Measurements from ENCODE around the gene GNB2. TPM values are rescaled to one million over a fixed set of nuclear protein-coding genes. Genes with fewer than 3 reads are reported as not detected.

GNB2 gene
- total and polyA plus RNA-seq, 2 of the 13 experiments (the other 11 are each of a cell fraction or from before 2014, with no cell fraction given) = 48.3 to 67.1 TPM

DNA sequence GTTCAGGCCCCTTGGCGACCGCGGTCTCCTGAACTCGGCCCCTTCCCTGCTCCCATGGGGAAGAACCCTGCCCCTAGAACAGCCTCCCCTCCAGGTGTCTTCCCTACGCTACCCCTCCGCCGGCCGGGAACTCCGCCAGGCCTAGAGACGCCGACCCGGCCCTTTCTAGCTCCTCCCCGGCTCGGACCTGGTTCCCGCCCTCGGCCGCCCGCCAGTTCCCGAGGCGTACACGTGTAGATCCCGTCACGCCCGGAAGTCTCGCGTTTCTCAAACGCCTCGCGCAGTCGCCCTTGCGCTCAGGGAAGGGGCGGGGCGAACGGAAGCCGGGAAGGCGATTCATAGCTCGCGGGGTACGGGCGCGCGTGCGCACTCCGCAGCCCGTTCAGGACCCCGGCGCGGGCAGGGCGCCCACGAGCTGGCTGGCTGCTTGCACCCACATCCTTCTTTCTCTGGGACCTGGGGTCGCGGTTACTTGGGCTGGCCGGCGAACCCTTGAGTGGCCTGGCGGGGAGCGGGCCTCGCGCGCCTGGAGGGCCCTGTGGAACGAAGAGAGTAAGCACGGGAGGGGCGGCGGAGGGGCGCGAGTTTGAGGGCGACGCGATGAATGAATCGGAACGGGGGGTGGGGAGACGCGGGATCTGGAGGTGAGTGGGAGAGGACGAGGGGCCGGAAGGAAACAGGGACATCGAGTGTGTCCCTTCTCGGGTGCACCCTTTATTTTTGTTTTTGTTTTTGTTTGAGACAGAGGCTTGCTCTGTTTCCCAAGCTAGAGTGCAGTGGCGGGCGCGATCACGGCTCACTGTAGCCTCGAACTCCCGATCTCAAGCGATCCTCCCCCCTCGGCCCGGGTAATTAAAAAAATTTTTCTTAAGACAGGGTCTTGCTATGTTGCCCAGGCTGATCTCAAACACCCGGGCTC lies 32.5 kb downstream of the GNB2 start, which contains the start of gene POP7 (continued):
- TF ChIP-seq, protein P1, sequence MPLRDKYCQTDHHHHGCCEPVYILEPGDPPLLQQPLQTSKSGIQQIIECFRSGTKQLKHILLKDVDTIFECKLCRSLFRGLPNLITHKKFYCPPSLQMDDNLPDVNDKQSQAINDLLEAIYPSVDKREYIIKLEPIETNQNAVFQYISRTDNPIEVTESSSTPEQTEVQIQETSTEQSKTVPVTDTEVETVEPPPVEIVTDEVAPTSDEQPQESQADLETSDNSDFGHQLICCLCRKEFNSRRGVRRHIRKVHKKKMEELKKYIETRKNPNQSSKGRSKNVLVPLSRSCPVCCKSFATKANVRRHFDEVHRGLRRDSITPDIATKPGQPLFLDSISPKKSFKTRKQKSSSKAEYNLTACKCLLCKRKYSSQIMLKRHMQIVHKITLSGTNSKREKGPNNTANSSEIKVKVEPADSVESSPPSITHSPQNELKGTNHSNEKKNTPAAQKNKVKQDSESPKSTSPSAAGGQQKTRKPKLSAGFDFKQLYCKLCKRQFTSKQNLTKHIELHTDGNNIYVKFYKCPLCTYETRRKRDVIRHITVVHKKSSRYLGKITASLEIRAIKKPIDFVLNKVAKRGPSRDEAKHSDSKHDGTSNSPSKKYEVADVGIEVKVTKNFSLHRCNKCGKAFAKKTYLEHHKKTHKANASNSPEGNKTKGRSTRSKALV (CRISPR knock-in tag; IDR thresholded peaks at IDR 0.05) = no peak
- TF ChIP-seq MYC (CRISPR knock-in tag; IDR thresholded peaks at IDR 0.05; ENCODE audit: borderline replicate concordance) (peak; percentile 88; the same call in 1 of the 2 replicates), SOX13 (IDR thresholded peaks at IDR 0.05) (no peak), SOX13 (CRISPR knock-in tag; conservative IDR thresholded peaks at IDR 0.05 in 1 of 2, IDR thresholded peaks at IDR 0.05 in 1 of 2) (peak in 1 of 2 experiments; percentile 45; a peak in 1 of 4 replicates), ZNF674 (CRISPR knock-in tag; IDR thresholded peaks at IDR 0.05; ENCODE audit: low read depth) (no peak), IKZF1 (IDR thresholded peaks at IDR 0.05) (no peak), GTF3A (CRISPR knock-in tag; conservative IDR thresholded peaks at IDR 0.05) (0 out of 2 replicates have a peak, but pooled peaks have one; percentile 87), ZNF451 (CRISPR knock-in tag; IDR thresholded peaks at IDR 0.05) (peak; percentile 58; the same call in 1 of the 2 replicates)
- TF ChIP-seq, protein P2, sequence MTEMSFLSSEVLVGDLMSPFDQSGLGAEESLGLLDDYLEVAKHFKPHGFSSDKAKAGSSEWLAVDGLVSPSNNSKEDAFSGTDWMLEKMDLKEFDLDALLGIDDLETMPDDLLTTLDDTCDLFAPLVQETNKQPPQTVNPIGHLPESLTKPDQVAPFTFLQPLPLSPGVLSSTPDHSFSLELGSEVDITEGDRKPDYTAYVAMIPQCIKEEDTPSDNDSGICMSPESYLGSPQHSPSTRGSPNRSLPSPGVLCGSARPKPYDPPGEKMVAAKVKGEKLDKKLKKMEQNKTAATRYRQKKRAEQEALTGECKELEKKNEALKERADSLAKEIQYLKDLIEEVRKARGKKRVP (CRISPR knock-in tag; IDR thresholded peaks at IDR 0.05) = 0 out of 4 replicates have a peak, but pooled peaks of 1 of the 2 experiments have one; percentile 44
- TF ChIP-seq, protein P3, sequence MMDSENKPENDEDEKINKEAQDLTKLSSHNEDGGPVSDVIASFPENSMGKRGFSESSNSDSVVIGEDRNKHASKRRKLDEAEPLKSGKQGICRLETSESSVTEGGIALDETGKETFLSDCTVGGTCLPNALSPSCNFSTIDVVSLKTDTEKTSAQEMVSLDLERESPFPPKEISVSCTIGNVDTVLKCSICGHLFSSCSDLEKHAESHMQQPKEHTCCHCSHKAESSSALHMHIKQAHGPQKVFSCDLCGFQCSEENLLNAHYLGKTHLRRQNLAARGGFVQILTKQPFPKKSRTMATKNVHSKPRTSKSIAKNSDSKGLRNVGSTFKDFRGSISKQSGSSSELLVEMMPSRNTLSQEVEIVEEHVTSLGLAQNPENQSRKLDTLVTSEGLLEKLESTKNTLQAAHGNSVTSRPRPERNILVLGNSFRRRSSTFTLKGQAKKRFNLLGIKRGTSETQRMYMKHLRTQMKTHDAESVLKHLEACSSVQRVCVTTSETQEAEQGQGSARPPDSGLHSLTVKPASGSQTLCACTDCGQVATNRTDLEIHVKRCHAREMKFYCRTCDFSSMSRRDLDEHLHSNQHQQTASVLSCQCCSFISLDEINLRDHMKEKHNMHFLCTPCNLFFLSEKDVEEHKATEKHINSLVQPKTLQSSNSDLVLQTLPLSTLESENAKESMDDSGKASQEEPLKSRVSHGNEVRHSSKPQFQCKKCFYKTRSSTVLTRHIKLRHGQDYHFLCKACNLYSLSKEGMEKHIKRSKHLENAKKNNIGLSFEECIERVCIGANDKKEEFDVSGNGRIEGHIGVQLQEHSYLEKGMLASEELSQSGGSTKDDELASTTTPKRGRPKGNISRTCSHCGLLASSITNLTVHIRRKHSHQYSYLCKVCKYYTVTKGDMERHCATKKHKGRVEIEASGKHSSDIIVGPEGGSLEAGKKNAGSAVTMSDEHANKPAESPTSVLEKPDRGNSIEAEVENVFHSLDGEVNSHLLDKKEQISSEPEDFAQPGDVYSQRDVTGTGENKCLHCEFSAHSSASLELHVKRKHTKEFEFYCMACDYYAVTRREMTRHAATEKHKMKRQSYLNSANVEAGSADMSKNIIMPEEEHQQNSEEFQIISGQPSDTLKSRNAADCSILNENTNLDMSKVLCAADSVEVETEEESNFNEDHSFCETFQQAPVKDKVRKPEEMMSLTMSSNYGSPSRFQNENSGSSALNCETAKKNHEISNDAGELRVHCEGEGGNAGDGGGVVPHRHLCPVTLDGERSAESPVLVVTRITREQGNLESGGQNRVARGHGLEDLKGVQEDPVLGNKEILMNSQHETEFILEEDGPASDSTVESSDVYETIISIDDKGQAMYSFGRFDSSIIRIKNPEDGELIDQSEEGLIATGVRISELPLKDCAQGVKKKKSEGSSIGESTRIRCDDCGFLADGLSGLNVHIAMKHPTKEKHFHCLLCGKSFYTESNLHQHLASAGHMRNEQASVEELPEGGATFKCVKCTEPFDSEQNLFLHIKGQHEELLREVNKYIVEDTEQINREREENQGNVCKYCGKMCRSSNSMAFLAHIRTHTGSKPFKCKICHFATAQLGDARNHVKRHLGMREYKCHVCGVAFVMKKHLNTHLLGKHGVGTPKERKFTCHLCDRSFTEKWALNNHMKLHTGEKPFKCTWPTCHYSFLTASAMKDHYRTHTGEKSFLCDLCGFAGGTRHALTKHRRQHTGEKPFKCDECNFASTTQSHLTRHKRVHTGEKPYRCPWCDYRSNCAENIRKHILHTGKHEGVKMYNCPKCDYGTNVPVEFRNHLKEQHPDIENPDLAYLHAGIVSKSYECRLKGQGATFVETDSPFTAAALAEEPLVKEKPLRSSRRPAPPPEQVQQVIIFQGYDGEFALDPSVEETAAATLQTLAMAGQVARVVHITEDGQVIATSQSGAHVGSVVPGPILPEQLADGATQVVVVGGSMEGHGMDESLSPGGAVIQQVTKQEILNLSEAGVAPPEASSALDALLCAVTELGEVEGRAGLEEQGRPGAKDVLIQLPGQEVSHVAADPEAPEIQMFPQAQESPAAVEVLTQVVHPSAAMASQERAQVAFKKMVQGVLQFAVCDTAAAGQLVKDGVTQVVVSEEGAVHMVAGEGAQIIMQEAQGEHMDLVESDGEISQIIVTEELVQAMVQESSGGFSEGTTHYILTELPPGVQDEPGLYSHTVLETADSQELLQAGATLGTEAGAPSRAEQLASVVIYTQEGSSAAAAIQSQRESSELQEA (CRISPR knock-in tag; IDR thresholded peaks at IDR 0.05; ENCODE audit: not compliant biosample characterization) = peak; percentile 45
- TF ChIP-seq, protein P4, sequence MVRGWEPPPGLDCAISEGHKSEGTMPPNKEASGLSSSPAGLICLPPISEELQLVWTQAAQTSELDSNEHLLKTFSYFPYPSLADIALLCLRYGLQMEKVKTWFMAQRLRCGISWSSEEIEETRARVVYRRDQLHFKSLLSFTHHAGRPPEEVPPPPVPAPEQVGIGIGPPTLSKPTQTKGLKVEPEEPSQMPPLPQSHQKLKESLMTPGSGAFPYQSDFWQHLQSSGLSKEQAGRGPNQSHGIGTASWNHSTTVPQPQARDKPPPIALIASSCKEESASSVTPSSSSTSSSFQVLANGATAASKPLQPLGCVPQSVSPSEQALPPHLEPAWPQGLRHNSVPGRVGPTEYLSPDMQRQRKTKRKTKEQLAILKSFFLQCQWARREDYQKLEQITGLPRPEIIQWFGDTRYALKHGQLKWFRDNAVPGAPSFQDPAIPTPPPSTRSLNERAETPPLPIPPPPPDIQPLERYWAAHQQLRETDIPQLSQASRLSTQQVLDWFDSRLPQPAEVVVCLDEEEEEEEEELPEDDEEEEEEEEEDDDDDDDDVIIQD (CRISPR knock-in tag; IDR thresholded peaks at IDR 0.05; ENCODE audit: low read depth) = 0 out of 2 replicates have a peak, but pooled peaks have one; percentile 40
- TF ChIP-seq, protein P5, sequence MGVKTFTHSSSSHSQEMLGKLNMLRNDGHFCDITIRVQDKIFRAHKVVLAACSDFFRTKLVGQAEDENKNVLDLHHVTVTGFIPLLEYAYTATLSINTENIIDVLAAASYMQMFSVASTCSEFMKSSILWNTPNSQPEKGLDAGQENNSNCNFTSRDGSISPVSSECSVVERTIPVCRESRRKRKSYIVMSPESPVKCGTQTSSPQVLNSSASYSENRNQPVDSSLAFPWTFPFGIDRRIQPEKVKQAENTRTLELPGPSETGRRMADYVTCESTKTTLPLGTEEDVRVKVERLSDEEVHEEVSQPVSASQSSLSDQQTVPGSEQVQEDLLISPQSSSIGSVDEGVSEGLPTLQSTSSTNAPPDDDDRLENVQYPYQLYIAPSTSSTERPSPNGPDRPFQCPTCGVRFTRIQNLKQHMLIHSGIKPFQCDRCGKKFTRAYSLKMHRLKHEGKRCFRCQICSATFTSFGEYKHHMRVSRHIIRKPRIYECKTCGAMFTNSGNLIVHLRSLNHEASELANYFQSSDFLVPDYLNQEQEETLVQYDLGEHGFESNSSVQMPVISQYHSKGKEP (CRISPR knock-in tag; IDR thresholded peaks at IDR 0.05) = no peak
